GM19328 (cell line): ENCODE results near the gene OCA2.

Experiments used
- ATAC-seq: cut with Tn5 transposase; IDR thresholded peaks from one replicate; pipeline ENCODE4 v1.9.1; 2021; ENCODE audit warnings: mild to moderate bottlenecking, moderate library complexity; ENCODE audit not compliant: unreplicated experiment

OCA2 gene

GRCh38 chr15:27885201-27885600 lies 213.9 kb downstream of the OCA2 start:
- no peak for ATAC-seq

DNA sequence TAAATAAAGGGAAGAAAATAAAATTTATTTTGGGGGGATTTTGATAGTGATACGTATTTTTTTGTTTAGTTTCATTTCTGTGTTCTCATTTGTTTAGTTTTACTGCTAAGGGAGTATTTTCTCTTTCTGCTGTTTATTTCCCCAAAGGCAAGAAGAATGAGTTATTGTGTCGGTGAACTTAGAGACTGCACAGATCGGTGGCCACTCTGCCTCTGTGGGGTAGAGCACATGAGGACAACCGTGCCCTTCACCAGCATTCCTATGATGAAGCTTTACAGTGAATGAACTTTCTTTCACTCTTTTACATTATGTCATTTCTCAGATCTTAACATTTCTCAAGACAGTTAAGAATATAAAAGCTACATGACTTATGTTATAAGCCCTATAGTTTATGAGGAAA lies 214.4 kb downstream of the OCA2 start:
- ATAC-seq: no peak

- no peak for ATAC-seq
Measured at GRCh38 chr15:27878841-27879240, 220.3 kb downstream of the OCA2 start.

DNA sequence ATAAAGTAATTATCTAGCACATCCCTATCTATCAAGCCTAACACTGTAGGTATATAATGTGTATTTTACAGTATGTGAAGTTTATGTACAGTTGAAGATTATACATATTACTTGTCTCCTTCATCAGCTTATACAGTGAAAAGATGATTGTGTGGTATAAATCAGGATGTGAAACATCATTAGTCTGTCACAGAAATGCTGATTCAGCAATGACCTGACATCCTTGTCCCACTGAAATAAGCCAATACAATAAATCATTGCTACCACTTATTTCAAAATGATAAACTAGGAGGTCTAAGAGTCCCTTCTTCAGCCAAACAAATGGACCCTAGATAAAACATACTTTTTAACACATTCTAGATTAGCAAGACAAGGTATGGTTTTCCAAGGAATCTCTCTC lies 225.3 kb downstream of the OCA2 start:
- no peak for ATAC-seq

GRCh38 chr15:27873039-27873438 lies 226.1 kb downstream of the OCA2 start:
- ATAC-seq: no peak

GRCh38 chr15:27872355-27872754 lies 226.8 kb downstream of the OCA2 start:
- ATAC-seq: no peak

DNA sequence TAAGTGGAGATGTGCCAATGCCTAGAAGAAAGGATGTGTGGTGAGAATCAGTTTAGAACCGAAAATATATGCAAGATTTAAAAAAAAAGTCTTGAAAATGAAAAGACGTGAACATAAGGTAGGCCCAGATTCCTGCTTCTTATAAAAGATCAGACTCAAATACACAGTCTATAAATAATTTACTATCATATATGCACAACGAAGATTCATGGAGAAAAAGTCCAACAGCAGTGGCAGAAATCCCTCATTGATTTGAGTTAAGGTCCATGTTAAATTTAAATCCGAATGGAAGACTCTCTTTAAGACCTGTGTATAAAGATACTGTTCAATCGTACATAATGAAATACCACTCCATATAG lies 227.2 kb downstream of the OCA2 start:
- no peak for ATAC-seq

GRCh38 chr15:27871078-27871901 lies 227.8 kb downstream of the OCA2 start:
- ATAC-seq: no peak

- ATAC-seq: no peak
Measured at GRCh38 chr15:27870320-27870719, 228.8 kb downstream of the OCA2 start.

DNA sequence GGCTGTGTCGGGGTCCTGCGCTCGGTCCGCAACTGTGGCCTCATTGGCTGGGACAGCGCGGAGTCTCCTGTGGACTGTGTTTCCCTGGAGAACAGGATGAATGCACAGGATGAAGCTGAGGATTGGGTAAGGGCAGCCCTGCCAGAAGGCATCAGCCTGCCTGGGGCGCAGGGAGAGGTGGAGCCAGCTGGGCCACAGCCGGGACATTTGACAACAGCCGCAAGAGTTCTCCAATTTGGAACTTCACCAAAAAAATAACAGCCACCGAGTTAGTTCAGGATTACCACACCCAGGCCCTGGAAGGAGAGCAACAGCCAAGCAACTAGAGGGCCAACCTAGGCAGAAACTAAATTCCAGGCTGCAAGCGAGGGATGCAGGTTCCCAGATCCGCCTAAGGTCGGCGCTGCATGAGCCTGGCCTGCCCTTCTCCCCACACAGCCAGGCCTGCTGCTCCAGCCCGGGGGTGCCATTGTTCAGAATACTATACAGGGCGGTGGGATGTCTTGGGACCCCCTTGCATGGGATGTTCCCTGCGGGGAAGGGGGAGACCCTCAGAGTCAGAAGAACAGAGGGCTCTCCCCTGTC lies 229.3 kb downstream of the OCA2 start:
- ATAC-seq: no peak

DNA sequence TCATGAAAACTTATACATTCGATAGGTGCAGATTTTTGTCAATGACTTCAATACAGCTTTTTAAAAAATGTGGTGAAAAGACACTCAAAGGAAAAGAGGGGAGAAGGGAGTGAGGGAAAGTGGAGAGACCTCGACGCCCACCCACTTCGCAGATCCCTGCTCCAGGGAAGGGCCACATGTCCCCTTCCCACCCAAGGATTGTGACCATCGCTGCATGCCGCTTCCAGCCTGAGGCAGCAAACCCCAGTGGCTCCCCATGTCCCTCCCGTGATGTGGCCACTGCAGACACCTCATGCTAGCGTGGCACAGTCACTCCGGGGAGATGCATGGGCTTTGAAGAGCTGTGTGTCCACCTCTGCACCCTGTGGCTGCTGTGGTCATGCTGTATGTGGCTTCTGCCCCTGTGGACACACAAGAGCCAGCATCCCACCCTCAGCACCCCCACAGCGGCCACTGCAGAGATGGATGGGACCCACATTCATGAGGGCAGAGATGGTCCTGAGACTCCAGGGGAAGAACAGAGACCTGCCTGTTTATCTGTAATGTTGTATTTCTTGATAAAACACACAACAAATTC lies 230.2 kb downstream of the OCA2 start:
- ATAC-seq: no peak

GRCh38 chr15:27867861-27868260 lies 231.3 kb downstream of the OCA2 start:
- no peak for ATAC-seq

DNA sequence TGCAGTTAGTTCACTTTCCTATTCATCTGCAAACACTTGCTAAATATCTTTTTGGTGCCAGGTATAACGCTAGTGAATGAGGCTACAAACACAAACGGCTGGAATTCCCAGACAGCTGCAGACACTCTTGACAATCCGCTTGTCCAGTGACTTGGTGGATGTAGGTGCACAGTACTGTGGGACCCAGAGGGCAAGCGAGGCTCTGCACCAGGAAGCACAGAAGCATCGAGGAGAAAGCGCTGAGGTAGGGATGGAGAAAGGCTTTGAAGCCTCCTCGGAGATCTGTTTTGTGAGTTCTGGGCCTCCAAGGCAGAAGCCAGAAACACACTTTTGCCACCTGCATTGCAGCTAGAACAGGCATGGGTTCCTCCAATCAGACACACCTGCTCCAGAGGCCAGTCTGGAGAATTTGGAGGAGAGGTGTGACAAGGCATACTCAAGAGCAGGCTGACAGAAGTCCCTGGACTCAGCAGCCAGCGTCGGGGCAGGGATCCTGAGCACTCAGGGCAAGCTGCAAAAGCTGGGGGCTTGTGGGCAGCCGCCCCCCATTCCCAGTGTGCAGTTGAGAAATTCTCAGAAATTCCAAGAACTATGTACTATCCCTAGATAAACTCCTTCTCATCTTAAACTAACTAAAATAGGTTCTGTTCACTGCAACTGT lies 232.5 kb downstream of the OCA2 start:
- no peak for ATAC-seq

DNA sequence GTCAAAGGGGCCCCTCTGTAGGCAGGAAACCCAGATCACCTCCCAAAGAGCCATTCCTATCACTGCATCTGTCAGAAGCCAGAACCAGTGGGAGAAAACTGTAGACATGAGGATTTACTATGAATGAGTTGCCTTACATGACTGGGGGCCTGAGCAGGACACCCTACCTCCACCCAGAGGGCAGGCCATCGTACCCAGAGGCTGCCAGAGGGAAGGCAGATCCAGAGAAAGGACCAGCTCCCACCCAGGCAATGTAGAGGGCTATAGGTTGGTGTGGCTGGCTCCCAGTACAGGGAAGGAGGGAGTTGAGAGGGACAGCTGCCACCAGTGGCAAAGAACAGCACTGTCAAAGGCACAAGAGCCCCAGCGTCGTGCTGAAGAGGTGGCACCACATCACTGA lies 233.2 kb downstream of the OCA2 start:
- no peak for ATAC-seq

GRCh38 chr15:27865323-27865922 lies 233.7 kb downstream of the OCA2 start:
- no peak for ATAC-seq

GRCh38 chr15:27864719-27865118 lies 234.4 kb downstream of the OCA2 start:
- no peak for ATAC-seq

- no peak for ATAC-seq
Measured at GRCh38 chr15:27864086-27864485, 235.0 kb downstream of the OCA2 start.

DNA sequence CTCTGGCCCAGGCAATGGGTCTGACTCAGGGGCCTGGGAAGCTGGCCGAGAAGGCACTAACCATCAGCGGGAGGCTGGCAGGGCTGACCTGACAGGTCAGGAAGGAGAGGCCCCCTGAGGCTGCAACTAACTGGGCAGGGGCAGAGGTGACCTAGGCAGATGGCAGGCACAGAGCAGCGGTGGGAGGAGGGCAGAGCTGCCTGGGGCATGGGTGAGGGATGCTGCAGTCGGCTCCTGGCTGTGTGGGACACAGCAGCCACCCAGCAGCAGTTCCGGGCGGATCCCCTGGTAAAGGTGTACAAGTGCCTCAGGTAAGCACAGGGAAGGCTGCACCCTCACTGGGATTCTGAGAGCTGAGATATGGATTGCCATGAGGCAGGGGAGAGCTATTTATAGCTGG lies 236.1 kb downstream of the OCA2 start:
- no peak for ATAC-seq

GRCh38 chr15:27861171-27861570 lies 237.9 kb downstream of the OCA2 start:
- no peak for ATAC-seq

- ATAC-seq: no peak
Measured at GRCh38 chr15:27855137-27855536, 244.0 kb downstream of the OCA2 start.

- no peak for ATAC-seq
Measured at GRCh38 chr15:27854601-27855000, 244.5 kb downstream of the OCA2 start.
